Stimulated activated CD4-positive, alpha-beta T cell treated with anti-CD3 and anti-CD28 coated beads, TNF-alpha, amount 100 ng/mL, for 24 hours (primary cell): ENCODE data around the gene NMBR.
"Not testable (repeated sequence)": the region's sequence is repeated elsewhere in the genome, so short reads cannot be mapped to it uniquely, and the experiment has no call there.

Experiments
- DNase-seq, 3 experiments: peaks; one replicate each; pipeline ENCODE4 v3.0.0-alpha.2; 2020; ENCODE audit warnings: low read depth in 3 of 3

Gene NMBR

GRCh38 chr6:142154336-142154735 is 7.4 kb upstream of the NMBR start:
- DNase-seq: no peak

GRCh38 chr6:142153196-142153595 is 6.3 kb upstream of the NMBR start:
- no peak for DNase-seq

DNA sequence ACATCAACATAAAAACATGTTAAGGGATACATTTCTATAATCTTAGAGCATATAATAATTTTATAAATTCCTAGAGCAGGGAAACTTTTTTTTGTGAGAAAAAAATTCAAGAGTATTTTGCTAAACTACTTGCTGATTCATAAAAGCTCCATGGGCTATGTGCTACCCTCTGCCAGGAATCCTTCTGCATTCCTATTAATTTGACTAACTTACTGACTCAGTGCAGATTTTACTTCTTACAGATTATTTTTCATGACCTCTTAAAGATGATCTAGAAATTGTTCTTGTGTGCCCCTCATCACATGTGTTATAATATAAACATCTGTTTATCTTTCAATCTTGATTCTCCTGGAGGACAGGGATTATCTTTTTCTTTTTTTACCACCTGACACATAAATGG is 5.8 kb upstream of the NMBR start:
- DNase-seq: no peak

DNA sequence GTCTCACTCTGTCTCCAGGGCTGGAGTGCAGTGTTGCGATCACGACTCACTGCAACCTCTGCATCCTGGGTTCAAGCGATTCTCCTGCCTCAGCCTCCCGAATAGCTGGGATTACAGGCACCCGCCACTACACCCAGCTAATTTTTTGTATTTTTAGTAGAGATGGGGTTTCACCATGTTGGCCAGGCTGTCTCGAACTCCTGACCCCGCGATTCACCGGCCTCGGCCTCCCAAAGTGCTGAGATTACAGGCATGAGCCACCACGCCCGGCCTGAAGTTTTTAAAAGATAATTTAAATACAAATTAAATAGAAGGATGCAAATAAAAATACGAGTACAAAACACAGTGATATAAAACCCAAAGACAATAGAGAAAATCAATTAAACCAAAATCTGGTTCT is 5.4 kb downstream of the NMBR start:
- DNase-seq: not testable (repeated sequence)

- no peak for DNase-seq
These were observed 8.0 kb downstream of the NMBR start for GRCh38 chr6:142138876-142139275.

- DNase-seq: no peak
These were observed 14.3 kb downstream of the NMBR start, which contains the start of gene GJE1 for GRCh38 chr6:142132625-142133024. GJE1 (plus strand) TSS chr6:142132925; CDS start chr6:142133159, 234 bp downstream.

GRCh38 chr6:142130814-142131213 is 16.1 kb downstream of the NMBR start:
- no peak for DNase-seq

- no peak for DNase-seq
These were observed 25.6 kb downstream of the NMBR start for GRCh38 chr6:142121342-142121741.

DNA sequence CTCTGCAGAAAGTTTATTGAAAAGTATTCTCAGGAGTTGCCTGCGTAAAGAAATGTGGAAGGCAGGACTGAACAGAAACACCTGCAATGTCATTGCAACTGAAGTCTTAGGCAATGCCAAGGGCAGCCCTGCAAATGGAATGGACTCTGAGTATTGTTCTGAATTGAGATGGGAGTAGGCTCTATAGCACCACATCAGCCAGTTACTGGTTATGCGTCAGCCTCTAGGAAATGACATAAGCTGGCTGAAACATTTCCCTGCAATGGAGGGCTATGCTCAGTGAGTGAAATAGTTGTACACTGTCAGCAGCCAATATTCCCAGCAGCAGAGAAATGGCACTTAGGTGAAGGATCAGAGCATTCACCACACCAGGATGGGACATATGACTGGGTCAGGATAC is 28.0 kb downstream of the NMBR start:
- no peak for DNase-seq

GRCh38 chr6:142118328-142118727 is 28.6 kb downstream of the NMBR start:
- DNase-seq: no peak

- no peak for DNase-seq
These were observed 29.6 kb downstream of the NMBR start for GRCh38 chr6:142117366-142117765.

- peak; percentile 21 to 63 (median 62) for DNase-seq
These were observed 34.4 kb downstream of the NMBR start for GRCh38 chr6:142112451-142113061.

GRCh38 chr6:142110820-142111219 is 36.1 kb downstream of the NMBR start:
- DNase-seq: not testable (repeated sequence)

DNA sequence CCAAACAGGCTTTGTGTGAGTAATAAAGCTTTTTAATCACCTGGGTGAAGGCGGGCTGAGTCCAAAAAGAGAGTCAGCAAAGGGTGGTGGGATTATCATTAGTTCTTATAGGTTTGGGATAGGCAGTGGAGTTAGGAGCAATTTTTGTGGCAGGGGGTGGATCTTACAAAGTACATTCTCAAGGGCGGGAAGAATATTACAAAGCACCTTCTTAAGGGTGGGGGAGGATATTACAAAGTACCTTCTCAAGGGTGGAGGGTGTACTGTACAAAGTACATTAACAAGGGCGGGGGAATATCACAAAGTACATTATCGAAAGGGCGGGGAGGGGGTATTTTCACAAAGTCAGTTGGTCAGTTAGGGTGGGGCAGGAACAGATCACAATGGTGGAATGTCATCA is 42.1 kb downstream of the NMBR start:
- not testable (repeated sequence) for DNase-seq

DNA sequence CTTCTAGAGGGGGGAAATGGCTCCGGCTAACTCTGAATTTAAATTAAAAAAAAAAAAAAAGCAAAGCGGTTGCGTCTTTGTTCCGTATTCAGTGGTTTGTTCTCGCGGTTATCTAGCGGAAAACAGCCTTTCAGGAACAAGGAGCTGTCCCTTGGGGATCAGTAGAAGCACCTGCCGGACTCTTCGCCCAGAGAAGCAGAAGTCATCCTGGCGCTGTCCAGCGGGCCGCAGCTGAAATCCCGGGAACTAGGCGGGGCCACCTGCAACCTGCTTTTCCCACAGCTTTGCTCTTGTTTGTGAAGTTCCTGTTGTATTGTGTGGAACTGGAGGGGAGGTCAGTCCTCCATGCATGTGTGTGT is 58.1 kb downstream of the NMBR start:
- DNase-seq: no peak

DNA sequence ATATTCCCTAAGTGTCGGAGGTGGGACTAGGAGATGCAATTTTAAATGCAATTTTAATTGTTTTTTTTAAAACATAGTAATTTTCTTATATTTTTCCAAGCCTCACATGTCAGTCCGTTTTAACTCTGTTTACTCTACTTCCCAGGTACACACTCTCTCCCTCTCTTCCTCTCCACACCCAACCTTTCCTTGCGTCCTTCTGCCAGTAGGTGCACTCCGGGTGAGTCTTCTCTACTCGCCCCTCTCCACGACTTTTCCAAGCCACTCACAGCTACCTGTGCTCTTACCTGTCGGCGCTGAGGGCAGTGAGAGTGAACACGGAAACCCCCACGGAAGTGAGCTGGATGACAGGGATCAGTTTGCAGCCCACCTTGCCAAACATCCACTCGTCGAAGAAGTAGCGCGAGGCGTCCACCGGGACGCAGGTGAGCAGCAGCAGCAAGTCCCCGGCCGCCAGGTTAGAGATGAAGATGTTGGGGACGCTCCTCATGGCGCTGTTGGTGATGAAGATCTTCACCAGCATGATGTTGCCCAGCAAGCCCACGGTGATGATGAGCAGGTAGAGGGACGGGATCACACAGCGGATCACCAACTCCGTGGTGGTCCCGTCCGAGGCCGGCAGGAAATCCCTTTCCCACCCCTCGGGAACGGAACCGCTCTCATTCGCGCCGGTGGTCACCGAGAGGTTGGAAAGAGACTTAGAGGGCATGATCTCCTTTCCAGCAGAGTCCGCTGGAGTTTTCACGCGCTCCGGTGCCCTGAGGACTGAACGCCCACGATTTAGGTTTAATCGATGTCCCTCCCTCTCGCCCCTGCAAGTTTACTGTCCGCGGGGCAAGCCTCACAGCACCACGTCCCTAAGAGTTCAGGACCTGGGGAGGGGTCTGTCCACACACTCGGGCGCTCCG is 58.7 kb downstream of the NMBR start:
- no peak for DNase-seq

DNA sequence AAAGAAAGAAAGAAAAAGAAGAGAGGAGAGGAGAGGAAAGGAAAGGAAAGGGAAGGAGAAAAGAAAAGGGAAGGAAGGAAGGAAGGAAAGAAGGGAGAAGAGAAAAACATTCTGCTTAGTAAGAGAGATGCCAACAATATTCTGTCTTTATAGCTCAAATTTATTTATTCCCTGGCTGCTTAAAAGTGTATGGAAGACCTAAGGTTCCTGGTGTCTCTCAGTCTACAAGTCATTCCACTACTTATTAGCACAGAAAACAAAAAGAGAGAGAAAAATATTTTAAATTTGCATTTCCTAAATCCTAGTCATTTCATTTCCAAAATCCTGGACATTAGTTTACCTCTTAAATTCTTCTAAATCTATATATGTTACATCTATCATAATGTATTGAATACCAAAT is 67.8 kb downstream of the NMBR start:
- DNase-seq: no peak

DNA sequence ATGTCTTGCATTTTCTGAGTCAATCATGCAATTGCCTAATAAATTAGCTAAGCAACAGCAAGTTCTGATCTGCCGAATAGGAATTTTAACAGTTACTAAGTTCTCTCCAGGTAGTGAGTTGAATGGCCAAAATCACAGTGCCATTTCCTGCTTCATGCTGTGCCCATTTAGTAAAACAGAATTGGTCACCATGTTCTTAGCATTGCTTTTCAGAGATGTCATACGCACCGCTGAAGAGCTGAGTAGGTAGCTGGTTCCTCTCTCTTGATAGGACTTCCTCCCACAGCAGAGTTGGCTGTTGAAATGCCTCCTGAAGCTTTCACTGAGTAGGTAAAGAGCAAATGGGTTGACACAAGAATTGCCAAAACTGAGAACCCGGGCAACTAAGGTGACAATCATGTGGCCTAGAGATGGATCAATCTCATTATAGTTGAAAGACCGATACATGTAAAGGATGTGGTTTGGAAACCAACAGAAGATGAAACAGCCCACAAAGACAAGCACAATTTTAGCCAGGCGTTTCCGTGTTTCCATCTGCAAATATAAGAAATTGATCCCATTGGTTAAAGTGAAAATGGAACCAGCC is 71.3 kb downstream of the NMBR start:
- DNase-seq: no peak

GRCh38 chr6:142074516-142074915 is 72.4 kb downstream of the NMBR start:
- DNase-seq: no peak

- no peak for DNase-seq
These were observed 74.9 kb downstream of the NMBR start for GRCh38 chr6:142071981-142072380.

DNA sequence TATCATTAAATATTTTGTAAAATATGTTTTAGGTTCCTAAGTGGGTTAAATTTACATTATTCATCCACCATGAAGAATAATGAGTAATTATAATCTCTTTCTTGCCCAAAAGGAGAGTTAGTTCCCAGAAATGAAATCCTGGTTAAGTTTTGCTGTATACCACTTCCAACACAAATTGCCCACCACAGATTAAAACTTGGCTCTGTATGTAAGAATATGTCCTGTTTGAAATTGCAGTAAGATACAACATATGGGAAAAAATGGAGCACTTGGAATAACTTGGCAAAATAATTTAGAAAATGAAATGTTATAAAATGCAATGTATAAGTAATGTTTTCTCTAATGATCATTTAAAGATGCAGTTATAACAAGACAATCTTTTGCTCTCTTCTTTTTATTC is 78.5 kb downstream of the NMBR start:
- no peak for DNase-seq

- not testable (repeated sequence) for DNase-seq
These were observed 84.1 kb downstream of the NMBR start for GRCh38 chr6:142062861-142063260.
